Panc1 (cell line): ENCODE results near the gene FOSL2. TPM values are rescaled to one million over a fixed set of nuclear protein-coding genes. Genes with fewer than 3 reads are reported as not detected.

Experiments used
- ATAC-seq: fragments of 200-7000 bp; cut with Tn5 transposase; 2 replicates; pipeline ENCODE4 v1.9.1; 2020; ENCODE audit warnings: mild to moderate bottlenecking, moderate library complexity
- BruUV-seq: library from RNA; stranded (reverse); fragments of 400-500 nt; replicated peaks from 2 replicates; lab custom pipeline; 2021; lab: Mats Ljungman, UMichigan
- CTCF ChIA-PET: fragments of 300-600 bp; sonication (Branson Sonifier 250); formaldehyde crosslinking; loops from one replicate; lab custom pipeline; 2022; ENCODE audit warnings: antibody characterized with exemption; lab: Charles Lee
- POLR2A ChIA-PET: fragments of 300-600 bp; sonication (Branson Sonifier 250); formaldehyde crosslinking; loops from one replicate; lab custom pipeline; 2022; ENCODE audit warnings: antibody characterized with exemption; lab: Charles Lee
- DNase-seq: peaks from one replicate; pipeline ENCODE4 v3.0.0-alpha.2; 2010; ENCODE audit warnings: low read depth, low spot score
- H3K27ac ChIP-seq: 2 replicates; pipeline ENCODE4 v1.5.1; 2011; ENCODE audit warnings: mild to moderate bottlenecking, low read length, inconsistent platforms
- H3K27me3 ChIP-seq: fragments of 200-500 bp; sonication (Bioruptor generic); 2 replicates; pipeline ENCODE4 v1.6.0; 2014; ENCODE audit warnings: low read length, inconsistent platforms; ENCODE audit not compliant: control insufficient read depth, insufficient read depth
- H3K36me3 ChIP-seq: fragments of 200-500 bp; sonication (Bioruptor generic); 2 replicates; pipeline ENCODE4 v1.5.1; 2014; ENCODE audit warnings: inconsistent platforms, mild to moderate bottlenecking, low read length, moderate library complexity; ENCODE audit not compliant: control insufficient read depth, insufficient read depth
- H3K4me1 ChIP-seq: 2 replicates; pipeline ENCODE4 v1.5.1; 2011; ENCODE audit warnings: inconsistent platforms, mild to moderate bottlenecking, low read length, moderate library complexity; ENCODE audit not compliant: control insufficient read depth, insufficient read depth
- H3K4me3 ChIP-seq, 2 experiments: 2 replicates each; pipeline ENCODE4 v1.5.1; 2011 to 2012; ENCODE audit warnings: low read depth in 2 of 2, low read length in 2 of 2, mild to moderate bottlenecking in 2 of 2, inconsistent platforms in 1 of 2, moderate library complexity in 1 of 2
- H3K9me3 ChIP-seq: fragments of 200-500 bp; sonication (Bioruptor generic); 2 replicates; pipeline ENCODE4 v1.5.1; 2014; ENCODE audit warnings: low read depth, mild to moderate bottlenecking, inconsistent platforms, low read length, moderate library complexity; ENCODE audit not compliant: control insufficient read depth, insufficient read depth
- POLR2AphosphoS5 ChIP-seq: IDR thresholded peaks from 2 replicates; pipeline ENCODE4 v1.6.1; 2012; ENCODE audit warnings: mild to moderate bottlenecking, low read depth, low read length, moderate library complexity
- SIN3A ChIP-seq: IDR thresholded peaks from 2 replicates; pipeline ENCODE4 v1.6.1; 2012; ENCODE audit warnings: low read depth, mild to moderate bottlenecking, low read length, moderate library complexity, borderline replicate concordance; ENCODE audit not compliant: insufficient read depth
- TCF7L2 ChIP-seq: IDR thresholded peaks from 2 replicates; pipeline ENCODE4 v1.6.1; 2011; ENCODE audit warnings: mild to moderate bottlenecking, low read depth, low read length, inconsistent platforms
- in situ Hi-C: cut with HindIII; loops from 2 replicates; pipeline ENCODE4 v1.10.0; 2016; ENCODE audit warnings: low sequenced_read_pairs, low pct_unique_long_range_greater_than_20kb
- intact Hi-C: fragments of 100-400 bp; cut with micrococcal nuclease; formaldehyde crosslinking; loops from one replicate; pipeline ENCODE4 v1.10.0; 2022; ENCODE audit not compliant: unreplicated experiment
- total RNA-seq: library from RNA; stranded (reverse); gene quantifications from one replicate; pipeline ENCODE4 v1.2.1, GENCODE V29; 2021; ENCODE audit not compliant: unreplicated experiment
- TF ChIP-seq, protein P1 (sequence below): fragments of 450-650 bp; IDR thresholded peaks from 2 replicates; pipeline ENCODE4 v1.5.1; 2017; ENCODE audit warnings: mild to moderate bottlenecking
- TF ChIP-seq, protein P2 (sequence below), 2 experiments: IDR thresholded peaks; 2 replicates each; pipeline ENCODE4 v1.6.1; 2011 to 2012; ENCODE audit warnings: low read depth in 2 of 2, control low read depth in 1 of 2, low read length in 1 of 2, mild to moderate bottlenecking in 1 of 2, moderate library complexity in 1 of 2; ENCODE audit not compliant: insufficient read depth in 1 of 2

FOSL2 gene
- total RNA-seq, 1 experiment from 2014 or later: 29.0 TPM

DNA sequence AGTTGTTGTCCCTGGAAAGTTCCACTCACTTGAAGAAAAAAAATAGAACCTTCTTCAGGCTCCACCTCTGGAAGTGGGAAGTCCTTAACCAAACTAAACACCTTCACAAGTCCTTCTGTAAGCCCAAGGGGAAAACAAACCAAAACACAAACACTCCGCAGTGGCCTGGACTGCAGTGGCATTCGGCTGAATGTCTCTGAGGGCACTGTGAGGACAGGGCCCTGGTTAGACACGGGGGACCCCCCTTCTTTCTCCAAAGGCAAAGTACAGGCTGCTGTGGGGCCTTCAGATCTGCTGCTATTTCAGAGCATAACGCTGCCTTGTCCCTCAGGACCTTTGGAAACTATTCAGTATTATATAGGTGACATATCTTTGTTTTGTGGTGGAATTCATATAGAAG lies 28.1 kb downstream of the FOSL2 start:
- in situ Hi-C loops (no loop called here), intact Hi-C loops (no loop called here)
- Histone ChIP-seq H3K4me3 (no peak overlapping the region), H3K4me1 (no peaks in the 10 kb centered on the region), H3K36me3 (no peaks in the 10 kb centered on the region), H3K27ac (no peak overlapping the region), H3K27me3 (no peaks in the 10 kb centered on the region), H3K9me3 (no peaks in the 10 kb centered on the region)
- no TSS peak for BruUV-seq
- ChIA-PET CTCF (no interaction called here), POLR2A (no interaction called here)
- DNase-seq: no peak
- no peak for TF ChIP-seq SIN3A
- TF ChIP-seq, protein P1, sequence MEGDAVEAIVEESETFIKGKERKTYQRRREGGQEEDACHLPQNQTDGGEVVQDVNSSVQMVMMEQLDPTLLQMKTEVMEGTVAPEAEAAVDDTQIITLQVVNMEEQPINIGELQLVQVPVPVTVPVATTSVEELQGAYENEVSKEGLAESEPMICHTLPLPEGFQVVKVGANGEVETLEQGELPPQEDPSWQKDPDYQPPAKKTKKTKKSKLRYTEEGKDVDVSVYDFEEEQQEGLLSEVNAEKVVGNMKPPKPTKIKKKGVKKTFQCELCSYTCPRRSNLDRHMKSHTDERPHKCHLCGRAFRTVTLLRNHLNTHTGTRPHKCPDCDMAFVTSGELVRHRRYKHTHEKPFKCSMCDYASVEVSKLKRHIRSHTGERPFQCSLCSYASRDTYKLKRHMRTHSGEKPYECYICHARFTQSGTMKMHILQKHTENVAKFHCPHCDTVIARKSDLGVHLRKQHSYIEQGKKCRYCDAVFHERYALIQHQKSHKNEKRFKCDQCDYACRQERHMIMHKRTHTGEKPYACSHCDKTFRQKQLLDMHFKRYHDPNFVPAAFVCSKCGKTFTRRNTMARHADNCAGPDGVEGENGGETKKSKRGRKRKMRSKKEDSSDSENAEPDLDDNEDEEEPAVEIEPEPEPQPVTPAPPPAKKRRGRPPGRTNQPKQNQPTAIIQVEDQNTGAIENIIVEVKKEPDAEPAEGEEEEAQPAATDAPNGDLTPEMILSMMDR: no peak
- TF ChIP-seq POLR2AphosphoS5: no peak
- TF ChIP-seq TCF7L2: no peak
- TF ChIP-seq, protein P2, sequence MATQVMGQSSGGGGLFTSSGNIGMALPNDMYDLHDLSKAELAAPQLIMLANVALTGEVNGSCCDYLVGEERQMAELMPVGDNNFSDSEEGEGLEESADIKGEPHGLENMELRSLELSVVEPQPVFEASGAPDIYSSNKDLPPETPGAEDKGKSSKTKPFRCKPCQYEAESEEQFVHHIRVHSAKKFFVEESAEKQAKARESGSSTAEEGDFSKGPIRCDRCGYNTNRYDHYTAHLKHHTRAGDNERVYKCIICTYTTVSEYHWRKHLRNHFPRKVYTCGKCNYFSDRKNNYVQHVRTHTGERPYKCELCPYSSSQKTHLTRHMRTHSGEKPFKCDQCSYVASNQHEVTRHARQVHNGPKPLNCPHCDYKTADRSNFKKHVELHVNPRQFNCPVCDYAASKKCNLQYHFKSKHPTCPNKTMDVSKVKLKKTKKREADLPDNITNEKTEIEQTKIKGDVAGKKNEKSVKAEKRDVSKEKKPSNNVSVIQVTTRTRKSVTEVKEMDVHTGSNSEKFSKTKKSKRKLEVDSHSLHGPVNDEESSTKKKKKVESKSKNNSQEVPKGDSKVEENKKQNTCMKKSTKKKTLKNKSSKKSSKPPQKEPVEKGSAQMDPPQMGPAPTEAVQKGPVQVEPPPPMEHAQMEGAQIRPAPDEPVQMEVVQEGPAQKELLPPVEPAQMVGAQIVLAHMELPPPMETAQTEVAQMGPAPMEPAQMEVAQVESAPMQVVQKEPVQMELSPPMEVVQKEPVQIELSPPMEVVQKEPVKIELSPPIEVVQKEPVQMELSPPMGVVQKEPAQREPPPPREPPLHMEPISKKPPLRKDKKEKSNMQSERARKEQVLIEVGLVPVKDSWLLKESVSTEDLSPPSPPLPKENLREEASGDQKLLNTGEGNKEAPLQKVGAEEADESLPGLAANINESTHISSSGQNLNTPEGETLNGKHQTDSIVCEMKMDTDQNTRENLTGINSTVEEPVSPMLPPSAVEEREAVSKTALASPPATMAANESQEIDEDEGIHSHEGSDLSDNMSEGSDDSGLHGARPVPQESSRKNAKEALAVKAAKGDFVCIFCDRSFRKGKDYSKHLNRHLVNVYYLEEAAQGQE (IDR thresholded peaks at IDR 0.05; ENCODE audit: insufficient read depth in 1 of 2, low read depth in 2 of 2, low read length in 1 of 2): no peak
- ATAC-seq: no peak

DNA sequence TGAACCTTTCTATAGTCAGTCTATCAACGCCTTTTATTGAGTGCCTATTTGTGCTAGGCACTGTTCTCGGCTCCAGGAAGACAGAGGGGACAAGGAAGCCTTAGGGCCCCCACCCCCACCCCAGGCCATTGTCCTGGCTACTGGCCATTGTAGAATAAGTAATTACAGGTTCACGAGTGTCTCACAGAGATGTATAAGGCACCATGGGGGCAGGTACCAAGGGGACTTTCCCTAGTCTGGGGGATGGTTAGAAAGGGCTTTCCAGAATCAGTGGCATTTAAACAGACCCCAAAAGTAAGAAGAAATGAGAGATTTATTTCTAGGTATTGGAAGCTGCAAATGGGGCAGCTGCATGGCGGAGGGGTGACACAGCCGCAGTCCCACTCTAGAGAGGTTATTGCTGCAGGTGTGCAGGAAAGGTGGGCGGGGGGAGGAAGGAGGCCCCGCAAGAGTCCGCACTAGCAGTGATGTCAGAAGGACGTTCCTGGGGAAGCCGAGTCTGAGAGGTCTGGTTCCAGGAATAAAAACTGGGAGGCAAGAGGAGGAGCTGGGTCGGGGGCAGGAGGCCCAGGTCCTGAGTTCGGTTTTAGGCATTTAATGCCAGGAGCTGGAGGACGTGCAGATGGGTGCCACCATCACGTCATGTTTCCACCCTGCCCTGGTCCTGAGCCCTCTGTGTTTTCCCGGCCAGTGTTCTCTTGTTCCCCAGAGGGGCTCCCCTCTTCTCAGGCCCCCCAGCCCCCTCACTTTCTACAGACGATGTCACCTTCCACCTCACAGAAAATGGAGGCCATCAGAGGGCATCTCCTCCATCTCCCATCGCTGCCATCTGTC lies 30.5 kb downstream of the FOSL2 start:
- POLR2A ChIA-PET: no interaction called here
- Histone ChIP-seq H3K4me1 (no peaks in the 10 kb centered on the region), H3K27ac (no peak overlapping the region), H3K36me3 (no peaks in the 10 kb centered on the region), H3K9me3 (no peaks in the 10 kb centered on the region), H3K4me3 (no peak overlapping the region), H3K27me3 (no peaks in the 10 kb centered on the region)
- intact Hi-C loops: no loop called here
- BruUV-seq: no TSS peak
- TF ChIP-seq TCF7L2: no peak
- DNase-seq (no peak), ATAC-seq (no peak)
- CTCF ChIA-PET: no interaction called here
- in situ Hi-C loops: no loop called here
